Measurements from ENCODE around the gene NASP. TPM values are rescaled to one million over a fixed set of nuclear protein-coding genes. Genes with fewer than 3 reads are reported as not detected.

NASP gene
- total RNA-seq, 1 experiment from 2014 or later = 514 TPM

GRCh38 chr1:45622524-45623394, 38.9 kb downstream of the NASP start:
- peak; percentile 52 for DNase-seq
- no peak overlapping the region for H3K27ac ChIP-seq (ENCODE audit: insufficient read length, low read depth, low read length)
- no peak overlapping the region for H2BK5ac ChIP-seq (ENCODE audit: insufficient read length, low read length)
- peak overlapping the region in 2 of 3 experiments; percentile 80 to 84; a peak in 4 of 7 replicates for H3K27ac Mint-ChIP-seq
- no peak overlapping the region for H3K18ac ChIP-seq (ENCODE audit: insufficient read length, low read depth, low read length)
- H2AK5ac ChIP-seq (ENCODE audit: insufficient read length, low read length) = no peak overlapping the region
- no peak overlapping the region for H2BK120ac ChIP-seq (ENCODE audit: low read depth, low read length, poor library complexity, severe bottlenecking)
- no peaks in the 10 kb centered on the region for H3K4me1 ChIP-seq (ENCODE audit: insufficient read depth, low read length)
- H4K20me1 ChIP-seq (ENCODE audit: control insufficient read depth, insufficient read depth, insufficient read length) = no peaks in the 10 kb centered on the region
- H3K9me3 Mint-ChIP-seq = no peaks in the 10 kb centered on the region
- no peak overlapping the region for H3K4me3 Mint-ChIP-seq
- no peak overlapping the region for H3T11ph ChIP-seq (ENCODE audit: low read length)
- H3K56ac ChIP-seq (ENCODE audit: insufficient read length, low read depth, low read length) = no peak overlapping the region
- WGBS (ENCODE audit: extremely low coverage, insufficient read length, low lambda C conversion rate) = no CpG with 5 or more reads among the region's 78 CpGs
- H3K4me1 Mint-ChIP-seq = peaks cover 0 to 4% of the 10 kb centered on the region in 2 experiments; a peak in 1 of 4 replicates
- no peaks in the 10 kb centered on the region for H3K79me1 ChIP-seq (ENCODE audit: insufficient read depth, low read depth, low read length, poor library complexity, severe bottlenecking)
- no peak overlapping the region for H3K4me2 ChIP-seq (ENCODE audit: insufficient read depth, insufficient read length, low read length)
- H2BK15ac ChIP-seq (ENCODE audit: low read depth, low read length) = no peak overlapping the region
- no peak overlapping the region for H4K5ac ChIP-seq (ENCODE audit: insufficient read length, low read depth, low read length)
- no peaks in the 10 kb centered on the region for H3K23me2 ChIP-seq (ENCODE audit: insufficient read length, low read depth, low read length, poor library complexity, severe bottlenecking)
- H3K9me3 ChIP-seq (ENCODE audit: control insufficient read depth, low read depth, low read length) = no peaks in the 10 kb centered on the region
- no peak overlapping the region for H3K9ac ChIP-seq (ENCODE audit: extremely low read depth, insufficient read length, low read length)
- H3K79me2 ChIP-seq (ENCODE audit: insufficient read depth, low read length) = no peaks in the 10 kb centered on the region
- no peaks in the 10 kb centered on the region for H3K27me3 Mint-ChIP-seq (ENCODE audit: low read depth)
- H4K8ac ChIP-seq (replicated peaks; ENCODE audit: insufficient read length, low read depth, low read length) = no peak overlapping the region
- no peaks in the 10 kb centered on the region for H3K27me3 ChIP-seq (ENCODE audit: insufficient read depth, low read length)
- no peak overlapping the region for H3K23ac ChIP-seq (ENCODE audit: insufficient read length, low read depth, low read length)
- H2AFZ ChIP-seq (ENCODE audit: low read length) = no peak overlapping the region
- no peak for TF ChIP-seq CTCF (conservative IDR thresholded peaks at IDR 0.05)
- H3K36me3 Mint-ChIP-seq (ENCODE audit: insufficient read depth in 1 of 3, low read depth in 3 of 3) = peaks cover 14 to 46% (median 32%) of the 10 kb centered on the region in 3 experiments; a peak in 6 of 7 replicates
- no peak overlapping the region for H2BK20ac ChIP-seq (ENCODE audit: low read depth, low read length, poor library complexity, severe bottlenecking)
- no peak overlapping the region for H3K4ac ChIP-seq (ENCODE audit: low read depth, low read length)
- no peak overlapping the region for H3K14ac ChIP-seq (ENCODE audit: insufficient read depth, low read length)
- H4K91ac ChIP-seq (ENCODE audit: insufficient read length, low read depth, low read length) = no peak overlapping the region
- no peak overlapping the region for H2BK12ac ChIP-seq (ENCODE audit: insufficient read length, low read depth, low read length)

Measured in H9 (cell line).